GM23338 (cell line): ENCODE results near the gene FGFR3.

Source experiments
- CREB1 ChIP-seq: fragments of 250-450 bp; sonication (Bioruptor Pico); IDR thresholded peaks from 2 replicates; pipeline ENCODE4 v1.5.0; 2020; ENCODE audit warnings: low read depth, mild to moderate bottlenecking, moderate library complexity
- EZH2 ChIP-seq: fragments of 200-600 bp; sonication (generic); IDR thresholded peaks from one replicate; pipeline ENCODE4 v1.8.0; 2017; ENCODE audit warnings: antibody characterized with exemption, mild to moderate bottlenecking, low read depth; ENCODE audit not compliant: unreplicated experiment
- EZH2phosphoT487 ChIP-seq: fragments of 200-600 bp; sonication (generic); IDR thresholded peaks from one replicate; pipeline ENCODE4 v1.8.1; 2018; ENCODE audit warnings: antibody characterized with exemption; ENCODE audit not compliant: unreplicated experiment
- JUNB ChIP-seq: IDR thresholded peaks from one replicate; pipeline ENCODE4 v1.6.1; 2016; ENCODE audit warnings: antibody characterized with exemption; ENCODE audit not compliant: unreplicated experiment
- NANOG ChIP-seq: IDR thresholded peaks from 2 replicates; pipeline ENCODE4 v1.6.1; 2016; ENCODE audit warnings: antibody characterized with exemption, borderline replicate concordance
- POLR2AphosphoS5 ChIP-seq: IDR thresholded peaks from 2 replicates; pipeline ENCODE4 v1.6.1; 2016; ENCODE audit warnings: antibody characterized with exemption, low read depth
- STAT1 ChIP-seq: IDR thresholded peaks from one replicate; pipeline ENCODE4 v1.6.1; 2016; ENCODE audit warnings: antibody characterized with exemption; ENCODE audit not compliant: unreplicated experiment
- ZNF114 ChIP-seq: fragments of 250-450 bp; sonication (Bioruptor Pico); IDR thresholded peaks from 2 replicates; pipeline ENCODE4 v1.5.0; 2020; ENCODE audit warnings: mild to moderate bottlenecking, moderate library complexity
- ZNF331 ChIP-seq: fragments of 250-450 bp; sonication (Bioruptor Pico); IDR thresholded peaks from 2 replicates; pipeline ENCODE4 v1.5.0; 2020; ENCODE audit warnings: low read depth, mild to moderate bottlenecking, moderate library complexity
- TF ChIP-seq, protein P1 (sequence below), 2 experiments: fragments of 200-600 bp in 1 of 2; sonication (generic) in 1 of 2; conservative IDR thresholded peaks; 2 replicates each; pipeline versions ENCODE4 v1.5.1 to v1.6.1; 2016 to 2017; ENCODE audit warnings: antibody characterized with exemption in 2 of 2, low read depth in 2 of 2, mild to moderate bottlenecking in 2 of 2, moderate library complexity in 1 of 2
- TF ChIP-seq, protein P2 (sequence below): IDR thresholded peaks from one replicate; pipeline ENCODE4 v1.6.1; 2018; ENCODE audit warnings: antibody characterized with exemption; ENCODE audit not compliant: unreplicated experiment
- TF ChIP-seq, protein P3 (sequence below): IDR thresholded peaks from 2 replicates; pipeline ENCODE4 v1.6.1; 2016; ENCODE audit warnings: antibody characterized with exemption
- TF ChIP-seq, protein P4 (sequence below): fragments of 250-450 bp; sonication (Bioruptor Pico); IDR thresholded peaks from 2 replicates; pipeline ENCODE4 v1.5.0; 2020; ENCODE audit warnings: mild to moderate bottlenecking, moderate library complexity

DNA sequence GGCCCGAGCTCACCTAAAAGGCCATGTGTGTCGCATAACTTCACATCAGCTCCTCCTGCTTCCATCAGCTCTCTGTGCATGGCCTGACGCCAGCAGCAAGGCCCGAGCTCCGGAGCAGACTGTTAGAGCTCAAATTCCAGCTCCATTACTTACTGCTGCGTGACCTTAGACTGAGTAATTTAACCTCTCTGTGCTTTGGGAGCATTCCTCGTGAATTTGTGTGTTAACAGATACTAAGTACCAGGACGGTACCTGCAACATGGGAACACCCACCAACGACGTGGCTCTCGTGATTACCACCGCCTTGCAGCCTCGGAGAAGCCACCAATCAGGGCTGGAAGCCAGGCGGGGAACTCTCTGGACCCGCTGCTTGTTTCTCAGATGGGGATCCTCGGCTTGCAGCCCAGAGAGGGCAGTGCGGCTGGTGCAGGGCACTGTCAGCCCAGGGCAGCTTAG is 49.9 kb downstream of the FGFR3 start:
- TF ChIP-seq, protein P1, sequence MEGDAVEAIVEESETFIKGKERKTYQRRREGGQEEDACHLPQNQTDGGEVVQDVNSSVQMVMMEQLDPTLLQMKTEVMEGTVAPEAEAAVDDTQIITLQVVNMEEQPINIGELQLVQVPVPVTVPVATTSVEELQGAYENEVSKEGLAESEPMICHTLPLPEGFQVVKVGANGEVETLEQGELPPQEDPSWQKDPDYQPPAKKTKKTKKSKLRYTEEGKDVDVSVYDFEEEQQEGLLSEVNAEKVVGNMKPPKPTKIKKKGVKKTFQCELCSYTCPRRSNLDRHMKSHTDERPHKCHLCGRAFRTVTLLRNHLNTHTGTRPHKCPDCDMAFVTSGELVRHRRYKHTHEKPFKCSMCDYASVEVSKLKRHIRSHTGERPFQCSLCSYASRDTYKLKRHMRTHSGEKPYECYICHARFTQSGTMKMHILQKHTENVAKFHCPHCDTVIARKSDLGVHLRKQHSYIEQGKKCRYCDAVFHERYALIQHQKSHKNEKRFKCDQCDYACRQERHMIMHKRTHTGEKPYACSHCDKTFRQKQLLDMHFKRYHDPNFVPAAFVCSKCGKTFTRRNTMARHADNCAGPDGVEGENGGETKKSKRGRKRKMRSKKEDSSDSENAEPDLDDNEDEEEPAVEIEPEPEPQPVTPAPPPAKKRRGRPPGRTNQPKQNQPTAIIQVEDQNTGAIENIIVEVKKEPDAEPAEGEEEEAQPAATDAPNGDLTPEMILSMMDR (conservative IDR thresholded peaks at IDR 0.05; ENCODE audit: low read depth in 2 of 2) = no peak
- no peak for TF ChIP-seq EZH2phosphoT487
- no peak for TF ChIP-seq JUNB
- TF ChIP-seq, protein P2, sequence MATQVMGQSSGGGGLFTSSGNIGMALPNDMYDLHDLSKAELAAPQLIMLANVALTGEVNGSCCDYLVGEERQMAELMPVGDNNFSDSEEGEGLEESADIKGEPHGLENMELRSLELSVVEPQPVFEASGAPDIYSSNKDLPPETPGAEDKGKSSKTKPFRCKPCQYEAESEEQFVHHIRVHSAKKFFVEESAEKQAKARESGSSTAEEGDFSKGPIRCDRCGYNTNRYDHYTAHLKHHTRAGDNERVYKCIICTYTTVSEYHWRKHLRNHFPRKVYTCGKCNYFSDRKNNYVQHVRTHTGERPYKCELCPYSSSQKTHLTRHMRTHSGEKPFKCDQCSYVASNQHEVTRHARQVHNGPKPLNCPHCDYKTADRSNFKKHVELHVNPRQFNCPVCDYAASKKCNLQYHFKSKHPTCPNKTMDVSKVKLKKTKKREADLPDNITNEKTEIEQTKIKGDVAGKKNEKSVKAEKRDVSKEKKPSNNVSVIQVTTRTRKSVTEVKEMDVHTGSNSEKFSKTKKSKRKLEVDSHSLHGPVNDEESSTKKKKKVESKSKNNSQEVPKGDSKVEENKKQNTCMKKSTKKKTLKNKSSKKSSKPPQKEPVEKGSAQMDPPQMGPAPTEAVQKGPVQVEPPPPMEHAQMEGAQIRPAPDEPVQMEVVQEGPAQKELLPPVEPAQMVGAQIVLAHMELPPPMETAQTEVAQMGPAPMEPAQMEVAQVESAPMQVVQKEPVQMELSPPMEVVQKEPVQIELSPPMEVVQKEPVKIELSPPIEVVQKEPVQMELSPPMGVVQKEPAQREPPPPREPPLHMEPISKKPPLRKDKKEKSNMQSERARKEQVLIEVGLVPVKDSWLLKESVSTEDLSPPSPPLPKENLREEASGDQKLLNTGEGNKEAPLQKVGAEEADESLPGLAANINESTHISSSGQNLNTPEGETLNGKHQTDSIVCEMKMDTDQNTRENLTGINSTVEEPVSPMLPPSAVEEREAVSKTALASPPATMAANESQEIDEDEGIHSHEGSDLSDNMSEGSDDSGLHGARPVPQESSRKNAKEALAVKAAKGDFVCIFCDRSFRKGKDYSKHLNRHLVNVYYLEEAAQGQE = no peak
- no peak for TF ChIP-seq POLR2AphosphoS5
- no peak for TF ChIP-seq ZNF114 (CRISPR knock-in tag)
- no peak for TF ChIP-seq EZH2
- no peak for TF ChIP-seq CREB1
- TF ChIP-seq ZNF331 = no peak
- TF ChIP-seq, protein P3, sequence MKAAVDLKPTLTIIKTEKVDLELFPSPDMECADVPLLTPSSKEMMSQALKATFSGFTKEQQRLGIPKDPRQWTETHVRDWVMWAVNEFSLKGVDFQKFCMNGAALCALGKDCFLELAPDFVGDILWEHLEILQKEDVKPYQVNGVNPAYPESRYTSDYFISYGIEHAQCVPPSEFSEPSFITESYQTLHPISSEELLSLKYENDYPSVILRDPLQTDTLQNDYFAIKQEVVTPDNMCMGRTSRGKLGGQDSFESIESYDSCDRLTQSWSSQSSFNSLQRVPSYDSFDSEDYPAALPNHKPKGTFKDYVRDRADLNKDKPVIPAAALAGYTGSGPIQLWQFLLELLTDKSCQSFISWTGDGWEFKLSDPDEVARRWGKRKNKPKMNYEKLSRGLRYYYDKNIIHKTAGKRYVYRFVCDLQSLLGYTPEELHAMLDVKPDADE = no peak
- no peak for TF ChIP-seq STAT1
- TF ChIP-seq NANOG = no peak
- TF ChIP-seq, protein P4, sequence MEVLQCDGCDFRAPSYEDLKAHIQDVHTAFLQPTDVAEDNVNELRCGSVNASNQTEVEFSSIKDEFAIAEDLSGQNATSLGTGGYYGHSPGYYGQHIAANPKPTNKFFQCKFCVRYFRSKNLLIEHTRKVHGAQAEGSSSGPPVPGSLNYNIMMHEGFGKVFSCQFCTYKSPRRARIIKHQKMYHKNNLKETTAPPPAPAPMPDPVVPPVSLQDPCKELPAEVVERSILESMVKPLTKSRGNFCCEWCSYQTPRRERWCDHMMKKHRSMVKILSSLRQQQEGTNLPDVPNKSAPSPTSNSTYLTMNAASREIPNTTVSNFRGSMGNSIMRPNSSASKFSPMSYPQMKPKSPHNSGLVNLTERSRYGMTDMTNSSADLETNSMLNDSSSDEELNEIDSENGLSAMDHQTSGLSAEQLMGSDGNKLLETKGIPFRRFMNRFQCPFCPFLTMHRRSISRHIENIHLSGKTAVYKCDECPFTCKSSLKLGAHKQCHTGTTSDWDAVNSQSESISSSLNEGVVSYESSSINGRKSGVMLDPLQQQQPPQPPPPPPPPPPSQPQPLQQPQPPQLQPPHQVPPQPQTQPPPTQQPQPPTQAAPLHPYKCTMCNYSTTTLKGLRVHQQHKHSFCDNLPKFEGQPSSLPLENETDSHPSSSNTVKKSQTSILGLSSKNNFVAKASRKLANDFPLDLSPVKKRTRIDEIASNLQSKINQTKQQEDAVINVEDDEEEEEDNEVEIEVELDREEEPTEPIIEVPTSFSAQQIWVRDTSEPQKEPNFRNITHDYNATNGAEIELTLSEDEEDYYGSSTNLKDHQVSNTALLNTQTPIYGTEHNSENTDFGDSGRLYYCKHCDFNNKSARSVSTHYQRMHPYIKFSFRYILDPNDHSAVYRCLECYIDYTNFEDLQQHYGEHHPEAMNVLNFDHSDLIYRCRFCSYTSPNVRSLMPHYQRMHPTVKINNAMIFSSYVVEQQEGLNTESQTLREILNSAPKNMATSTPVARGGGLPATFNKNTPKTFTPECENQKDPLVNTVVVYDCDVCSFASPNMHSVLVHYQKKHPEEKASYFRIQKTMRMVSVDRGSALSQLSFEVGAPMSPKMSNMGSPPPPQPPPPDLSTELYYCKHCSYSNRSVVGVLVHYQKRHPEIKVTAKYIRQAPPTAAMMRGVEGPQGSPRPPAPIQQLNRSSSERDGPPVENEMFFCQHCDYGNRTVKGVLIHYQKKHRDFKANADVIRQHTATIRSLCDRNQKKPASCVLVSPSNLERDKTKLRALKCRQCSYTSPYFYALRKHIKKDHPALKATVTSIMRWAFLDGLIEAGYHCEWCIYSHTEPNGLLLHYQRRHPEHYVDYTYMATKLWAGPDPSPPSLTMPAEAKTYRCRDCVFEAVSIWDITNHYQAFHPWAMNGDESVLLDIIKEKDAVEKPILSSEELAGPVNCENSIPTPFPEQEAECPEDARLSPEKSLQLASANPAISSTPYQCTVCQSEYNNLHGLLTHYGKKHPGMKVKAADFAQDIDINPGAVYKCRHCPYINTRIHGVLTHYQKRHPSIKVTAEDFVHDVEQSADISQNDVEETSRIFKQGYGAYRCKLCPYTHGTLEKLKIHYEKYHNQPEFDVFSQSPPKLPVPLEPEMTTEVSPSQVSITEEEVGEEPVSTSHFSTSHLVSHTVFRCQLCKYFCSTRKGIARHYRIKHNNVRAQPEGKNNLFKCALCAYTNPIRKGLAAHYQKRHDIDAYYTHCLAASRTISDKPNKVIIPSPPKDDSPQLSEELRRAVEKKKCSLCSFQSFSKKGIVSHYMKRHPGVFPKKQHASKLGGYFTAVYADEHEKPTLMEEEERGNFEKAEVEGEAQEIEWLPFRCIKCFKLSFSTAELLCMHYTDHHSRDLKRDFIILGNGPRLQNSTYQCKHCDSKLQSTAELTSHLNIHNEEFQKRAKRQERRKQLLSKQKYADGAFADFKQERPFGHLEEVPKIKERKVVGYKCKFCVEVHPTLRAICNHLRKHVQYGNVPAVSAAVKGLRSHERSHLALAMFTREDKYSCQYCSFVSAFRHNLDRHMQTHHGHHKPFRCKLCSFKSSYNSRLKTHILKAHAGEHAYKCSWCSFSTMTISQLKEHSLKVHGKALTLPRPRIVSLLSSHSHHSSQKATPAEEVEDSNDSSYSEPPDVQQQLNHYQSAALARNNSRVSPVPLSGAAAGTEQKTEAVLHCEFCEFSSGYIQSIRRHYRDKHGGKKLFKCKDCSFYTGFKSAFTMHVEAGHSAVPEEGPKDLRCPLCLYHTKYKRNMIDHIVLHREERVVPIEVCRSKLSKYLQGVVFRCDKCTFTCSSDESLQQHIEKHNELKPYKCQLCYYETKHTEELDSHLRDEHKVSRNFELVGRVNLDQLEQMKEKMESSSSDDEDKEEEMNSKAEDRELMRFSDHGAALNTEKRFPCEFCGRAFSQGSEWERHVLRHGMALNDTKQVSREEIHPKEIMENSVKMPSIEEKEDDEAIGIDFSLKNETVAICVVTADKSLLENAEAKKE (CRISPR knock-in tag) = no peak
